ENCODE data around the gene SSC5D.

The SSC5D gene

DNA sequence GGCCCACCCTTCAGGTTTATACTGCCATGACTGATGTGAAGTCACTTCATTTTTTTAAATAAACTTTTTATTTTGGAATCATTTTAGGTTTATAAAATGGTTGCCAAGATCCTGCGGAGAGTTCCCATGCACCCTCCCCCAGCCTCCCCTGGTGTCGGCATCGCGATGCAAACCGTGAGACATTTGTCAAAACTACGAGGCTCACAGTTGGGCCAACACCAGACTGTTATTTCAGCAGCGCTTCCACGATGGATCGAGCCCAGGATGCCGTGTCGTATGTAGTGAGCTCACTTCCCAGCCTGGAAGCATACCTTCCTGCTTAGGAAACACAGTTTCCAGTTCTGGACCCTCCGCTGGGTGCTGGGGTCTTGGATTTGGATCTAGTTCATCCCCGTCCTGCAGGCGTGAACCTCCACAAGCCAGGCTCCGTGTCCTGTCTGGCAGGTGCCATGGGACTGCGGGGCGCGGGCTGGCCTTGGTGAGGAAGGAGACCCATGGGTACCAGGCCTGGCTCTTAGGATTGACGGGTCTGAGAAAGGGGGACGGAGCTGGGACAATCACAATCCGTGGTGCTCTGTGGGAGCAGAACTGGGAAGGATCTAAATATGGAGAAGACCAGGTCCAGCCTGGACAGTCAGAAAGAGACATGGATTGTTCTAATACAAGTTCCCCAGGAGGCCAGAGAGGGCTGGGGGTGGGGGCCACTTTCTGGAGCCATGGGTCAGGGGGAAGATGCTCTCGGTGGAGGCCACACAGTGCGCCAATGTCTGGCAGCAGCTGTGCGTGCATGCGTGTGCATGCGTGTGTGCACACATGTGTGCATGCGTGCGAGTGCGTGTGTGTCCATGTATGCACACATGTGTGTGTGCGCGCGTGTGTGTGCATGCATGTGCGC is 51.1 kb downstream of the SSC5D start:
- FAIRE-seq = no peak

- no peak for FAIRE-seq
Measured at GRCh38 chr19:55540619-55541018, 52.4 kb downstream of the SSC5D start.

DNA sequence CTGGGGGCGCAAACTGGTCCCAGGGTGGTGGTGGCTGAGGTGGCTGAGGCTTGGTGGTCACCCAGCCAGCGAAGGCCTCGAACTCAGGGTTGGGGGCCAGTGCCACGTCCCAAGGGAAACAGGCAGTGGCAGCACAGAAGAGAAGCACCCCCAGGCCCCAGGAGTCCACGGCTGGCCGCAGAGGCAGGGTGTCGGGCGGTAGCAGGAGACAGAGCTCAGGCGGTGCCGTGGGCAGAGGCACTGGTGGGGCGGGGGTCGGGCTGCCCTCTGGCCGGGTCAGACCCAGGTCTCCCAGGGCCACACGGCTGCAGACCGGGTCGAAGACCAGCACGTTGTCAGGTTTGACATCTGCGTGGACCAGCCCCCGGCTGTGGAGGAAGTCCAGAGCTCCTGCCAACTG is 52.9 kb downstream of the SSC5D start:
- FAIRE-seq = no peak

DNA sequence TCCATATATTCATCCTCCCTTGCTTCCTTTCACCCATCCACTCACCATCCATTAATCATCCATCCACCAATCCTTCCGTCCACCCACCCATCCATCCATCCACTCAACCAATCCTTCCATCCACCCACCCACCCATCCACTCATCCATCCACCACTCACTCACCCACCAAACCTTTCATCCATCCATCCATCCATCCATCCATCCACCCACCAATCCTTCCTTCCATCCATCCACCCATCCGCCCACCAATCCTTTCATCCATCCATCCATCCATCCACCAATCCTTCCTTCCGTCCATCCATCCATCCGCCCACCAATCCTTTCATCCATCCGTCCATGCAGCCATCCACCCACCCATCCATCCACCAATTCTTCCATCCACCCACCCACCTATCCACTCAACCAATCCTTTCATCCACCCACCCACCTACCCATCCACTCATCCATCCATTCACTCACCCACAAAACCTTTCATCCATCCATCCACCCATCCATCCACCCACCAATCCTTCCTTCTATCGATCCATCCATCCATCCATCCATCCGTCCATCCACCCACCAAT is 54.1 kb downstream of the SSC5D start:
- no peak for FAIRE-seq

DNA sequence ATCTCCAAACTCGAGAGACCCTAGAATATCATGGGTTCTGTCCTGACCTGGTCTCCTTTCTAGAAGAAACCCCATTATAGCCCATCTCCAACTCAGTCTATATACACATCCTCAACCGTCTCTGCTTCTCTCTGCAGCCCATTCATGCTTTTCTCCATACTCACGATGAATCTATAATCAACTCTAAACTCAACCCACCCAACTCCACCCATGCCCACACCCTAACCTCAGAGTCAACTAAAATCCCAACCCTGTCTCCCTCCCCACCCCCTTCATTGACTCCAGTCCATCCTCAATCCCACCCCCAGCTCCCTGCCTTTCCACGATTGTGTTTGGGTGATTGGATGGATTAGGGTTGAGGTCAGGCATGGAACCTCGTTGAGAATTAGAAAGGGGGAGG is 55.3 kb downstream of the SSC5D start:
- no peak for FAIRE-seq

DNA sequence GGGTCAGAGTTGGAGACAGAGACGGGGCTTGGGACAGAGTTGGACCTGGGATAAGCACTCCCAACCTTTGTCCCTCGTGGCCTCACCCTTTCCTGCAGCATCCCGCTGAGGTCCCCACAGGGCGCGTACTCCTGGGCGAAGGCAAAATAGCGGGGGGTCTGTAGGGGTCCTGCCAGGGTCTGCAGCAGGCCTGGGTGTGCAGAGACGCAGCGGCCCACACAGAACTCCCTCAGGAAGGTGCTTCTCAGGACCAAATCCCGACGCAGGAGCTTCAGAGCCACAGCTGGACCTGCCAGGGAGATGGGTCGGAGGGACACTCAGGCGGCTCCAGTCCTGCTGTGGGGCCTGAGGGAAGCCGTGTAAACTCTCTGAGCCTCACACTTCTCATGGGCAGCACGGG is 55.8 kb downstream of the SSC5D start:
- no peak for FAIRE-seq

GRCh38 chr19:55544776-55545439 is 56.7 kb downstream of the SSC5D start:
- FAIRE-seq = no peak

DNA sequence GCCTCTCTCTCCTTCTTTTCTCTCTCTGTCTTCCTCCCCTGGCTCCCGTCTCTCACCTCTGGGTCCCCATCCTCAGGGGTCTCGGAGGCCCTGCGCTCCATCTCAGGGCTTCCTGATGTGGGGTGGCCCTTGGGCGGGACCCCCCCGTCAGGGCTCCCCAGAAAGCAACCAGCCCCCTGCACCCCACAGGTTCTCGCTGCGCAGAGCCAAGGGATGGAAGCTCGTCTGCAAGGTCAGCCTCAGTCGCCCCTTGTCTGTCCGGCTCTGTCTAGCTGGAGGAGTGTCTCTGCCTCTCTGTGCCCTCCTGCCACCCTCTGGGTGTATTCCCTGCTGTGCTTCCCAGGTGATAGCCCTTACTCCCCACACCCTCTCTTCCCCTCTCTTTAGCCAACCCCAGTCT is 57.2 kb downstream of the SSC5D start, which contains the start of gene SBK3:
Gene SBK3 (minus strand): TSS at position 101 of the 400 bp plus-strand sequence. CDS start 0 bp downstream, at position 101.
- FAIRE-seq = no peak

DNA sequence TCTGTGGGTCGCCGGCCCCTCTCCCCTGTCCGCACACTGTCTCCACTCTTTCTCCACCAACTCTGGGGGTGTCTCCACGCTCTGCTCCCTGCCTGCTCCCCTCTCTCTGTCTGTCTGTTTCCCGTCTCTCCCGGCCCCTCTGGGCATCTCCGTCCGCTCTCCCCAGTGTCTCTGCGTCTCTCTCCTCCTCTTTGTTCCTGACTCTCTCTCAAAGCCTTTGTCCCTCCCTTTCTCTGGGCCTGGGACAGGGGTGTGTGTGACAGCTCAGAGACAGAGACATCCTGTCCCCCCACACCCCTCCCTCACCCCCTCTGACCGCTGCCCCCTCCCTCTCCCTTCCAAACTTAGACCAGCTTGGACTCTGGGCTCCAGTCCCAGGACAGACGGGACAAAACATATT is 57.8 kb downstream of the SSC5D start:
- FAIRE-seq = no peak

- no peak for FAIRE-seq
Measured at GRCh38 chr19:55546822-55547614, 58.8 kb downstream of the SSC5D start.

- no peak for FAIRE-seq
Measured at GRCh38 chr19:55549500-55550320, 61.5 kb downstream of the SSC5D start.

GRCh38 chr19:55550321-55550650 is 62.0 kb downstream of the SSC5D start:
- no peak for FAIRE-seq

GRCh38 chr19:55552206-55552605 is 64.0 kb downstream of the SSC5D start:
- FAIRE-seq = no peak

GRCh38 chr19:55552620-55553019 is 64.4 kb downstream of the SSC5D start:
- FAIRE-seq = no peak

- FAIRE-seq = no peak
Measured at GRCh38 chr19:55553217-55554182, 65.3 kb downstream of the SSC5D start.

GRCh38 chr19:55554302-55554701 is 66.1 kb downstream of the SSC5D start:
- no peak for FAIRE-seq

DNA sequence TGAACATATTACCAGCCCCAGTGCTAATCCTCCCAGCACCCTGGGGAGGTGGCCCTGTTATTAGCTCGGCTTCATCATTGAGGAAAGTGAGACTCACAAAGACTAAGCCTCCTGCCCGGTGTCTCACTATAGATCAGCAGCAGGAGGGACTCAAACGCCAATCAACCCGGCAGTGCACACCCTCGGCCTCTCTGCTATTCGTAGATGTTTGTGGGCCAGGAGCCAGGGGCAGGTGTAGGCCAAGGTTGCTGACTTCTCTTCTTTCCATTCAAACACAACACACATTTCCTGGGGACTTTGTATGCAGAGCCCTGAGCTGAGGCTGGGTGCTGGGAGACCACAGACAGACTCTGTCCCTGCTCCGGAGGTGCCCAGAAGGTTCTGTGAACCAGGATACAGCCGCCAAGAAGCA is 66.5 kb downstream of the SSC5D start:
- FAIRE-seq = no peak

DNA sequence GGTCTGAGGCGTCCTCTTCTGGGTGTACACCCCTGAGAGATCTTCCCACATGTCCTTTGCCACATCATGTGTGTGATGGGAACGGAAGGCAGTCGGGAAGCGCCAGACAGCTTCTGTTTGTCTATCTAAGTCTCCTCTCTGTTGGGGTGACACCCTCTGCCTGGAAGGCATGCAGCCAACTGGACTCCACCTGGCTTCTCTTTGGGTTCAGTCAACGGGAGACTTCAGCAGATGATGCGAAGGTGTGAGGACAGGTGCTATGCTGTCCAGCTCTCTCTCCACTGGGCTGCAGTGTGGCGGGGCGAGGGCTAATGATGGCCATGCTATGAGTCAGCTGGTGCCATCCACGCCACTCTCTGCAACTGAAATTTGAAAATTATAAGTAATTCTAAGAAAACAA is 71.4 kb downstream of the SSC5D start:
- FAIRE-seq = no peak

GRCh38 chr19:55563261-55563690 is 75.0 kb downstream of the SSC5D start:
- no peak for FAIRE-seq

DNA sequence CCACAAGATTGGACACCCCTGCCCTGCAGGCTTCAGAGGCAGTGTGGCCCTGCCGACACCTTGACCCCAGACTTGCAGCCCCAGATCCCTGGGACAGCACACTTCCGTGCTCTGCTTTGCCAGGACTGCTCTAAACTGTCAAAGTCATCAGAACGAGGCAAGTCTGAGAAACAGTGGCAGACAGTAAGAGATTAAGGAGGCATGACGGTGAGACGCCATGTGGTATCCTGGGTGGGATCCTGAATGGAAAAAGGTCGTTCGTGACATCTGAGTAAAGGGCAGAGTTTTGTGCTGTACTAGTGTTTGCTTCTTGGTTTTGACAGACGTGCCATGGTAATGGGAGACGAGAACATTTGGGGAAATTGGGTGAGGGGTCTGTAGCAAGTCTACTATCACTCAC is 78.6 kb downstream of the SSC5D start:
- FAIRE-seq = no peak
